Adrenal gland (tissue), 5 donors: ENCODE data around the gene SLC1A7.

Experiments used
- CTCF ChIP-seq, 6 experiments: fragments of 450-650 bp in 4 of 6; fragments of 200-600 bp in 2 of 6; sonication (generic) in 1 of 6; IDR thresholded peaks; 1 replicate in 5 of 6; 2 replicates in 1 of 6; pipeline versions ENCODE4 v1.5.1 to v1.8.0; 2016 to 2021; ENCODE audit warnings: antibody characterized with exemption in 6 of 6, mild to moderate bottlenecking in 2 of 6, moderate library complexity in 1 of 6
- POLR2A ChIP-seq, 2 donors: fragments of 450-650 bp; IDR thresholded peaks; one replicate each; pipeline ENCODE4 v1.6.1; 2017; ENCODE audit warnings: antibody characterized with exemption in 2 of 2, mild to moderate bottlenecking in 2 of 2, moderate library complexity in 1 of 2
- donor health status: DM: no; HTN: no; CAD: no.

GRCh38 chr1:53163291-53163768 lies 20.9 kb upstream of the SLC1A7 start:
- TF ChIP-seq CTCF (IDR thresholded peaks at IDR 0.05): no peak
- no peak for TF ChIP-seq POLR2A (IDR thresholded peaks at IDR 0.05)
